Measurements from ENCODE around the gene MFSD6. TPM values are rescaled to one million over a fixed set of nuclear protein-coding genes. Genes with fewer than 3 reads are reported as not detected.
"Not testable (repeated sequence)": the region's sequence is repeated elsewhere in the genome, so short reads cannot be mapped to it uniquely, and the experiment has no call there.

The MFSD6 gene
- total RNA-seq, 2 experiments from 2014 or later: 30.1 to 35.4 TPM

GRCh38 chr2:190486037-190486623, 78.0 kb downstream of the MFSD6 start:
- H3K4me1 Mint-ChIP-seq: peaks cover 12% of the 10 kb centered on the region
- ATAC-seq (no peak), DNase-seq (no peak)
- H3K4me3 Mint-ChIP-seq: no peak overlapping the region
- POLR2A ChIA-PET: no interaction called here
- no peaks in the 10 kb centered on the region for H3K27me3 Mint-ChIP-seq
- peaks cover 47% of the 10 kb centered on the region for H3K36me3 Mint-ChIP-seq (ENCODE audit: low read depth)
- intact Hi-C loops (cut with DNase I, micrococcal nuclease): no loop called here
- CTCF ChIA-PET: no interaction called here
- H3K27ac Mint-ChIP-seq: no peak overlapping the region
- H3K9me3 Mint-ChIP-seq (ENCODE audit: low read depth): no peaks in the 10 kb centered on the region

GRCh38 chr2:190488516-190489233, 80.5 kb downstream of the MFSD6 start:
- intact Hi-C loops (cut with DNase I, micrococcal nuclease): no loop called here
- H3K9me3 Mint-ChIP-seq (ENCODE audit: low read depth): peaks cover 14% of the 10 kb centered on the region
- CTCF ChIA-PET: no interaction called here

GRCh38 chr2:190489475-190489874, 81.3 kb downstream of the MFSD6 start:
- Mint-ChIP-seq H3K27me3 (no peaks in the 10 kb centered on the region), H3K4me3 (no peak overlapping the region), H3K36me3 (ENCODE audit: low read depth) (peaks cover 69% of the 10 kb centered on the region), H3K27ac (no peak overlapping the region), H3K4me1 (peaks cover 24% of the 10 kb centered on the region), H3K9me3 (ENCODE audit: low read depth) (peaks cover 15% of the 10 kb centered on the region)
- no peak for DNase-seq
- intact Hi-C loops (cut with DNase I, micrococcal nuclease): no loop called here
- peak; percentile 9 for ATAC-seq
- POLR2A ChIA-PET: no interaction called here
- CTCF ChIA-PET: no interaction called here

More at GRCh38 chr2:190488516-190489233, 80.5 kb downstream of the MFSD6 start:
- Mint-ChIP-seq H3K36me3 (ENCODE audit: low read depth) (peaks cover 66% of the 10 kb centered on the region), H3K4me1 (peaks cover 21% of the 10 kb centered on the region), H3K27me3 (no peaks in the 10 kb centered on the region), H3K4me3 (no peak overlapping the region), H3K27ac (no peak overlapping the region)
- DNase-seq (no peak), ATAC-seq (no peak)
- POLR2A ChIA-PET: no interaction called here

GRCh38 chr2:190490502-190490901, 82.3 kb downstream of the MFSD6 start:
- Mint-ChIP-seq H3K27me3 (no peaks in the 10 kb centered on the region), H3K9me3 (ENCODE audit: low read depth) (peaks cover 18% of the 10 kb centered on the region), H3K27ac (no peak overlapping the region), H3K4me1 (peaks cover 28% of the 10 kb centered on the region), H3K4me3 (no peak overlapping the region), H3K36me3 (ENCODE audit: low read depth) (peaks cover 78% of the 10 kb centered on the region)
- ChIA-PET POLR2A (no interaction called here), CTCF (interaction anchor here (0.7 to 2.9 kb wide), 3 partner anchors 10 to 151 kb away, joined by 3 to 9 read pairs (median 4); no protein-coding TSS in a partner anchor)
- intact Hi-C loops (cut with DNase I, micrococcal nuclease): no loop called here
- DNase-seq: no peak
- no peak for ATAC-seq

GRCh38 chr2:190493095-190493494, 84.9 kb downstream of the MFSD6 start:
- H3K4me3 Mint-ChIP-seq: no peak overlapping the region
- peaks cover 29% of the 10 kb centered on the region for H3K4me1 Mint-ChIP-seq
- H3K27me3 Mint-ChIP-seq: no peaks in the 10 kb centered on the region
- no peak for DNase-seq
- H3K36me3 Mint-ChIP-seq (ENCODE audit: low read depth): peaks cover 83% of the 10 kb centered on the region
- no peak for ATAC-seq
- peaks cover 23% of the 10 kb centered on the region for H3K9me3 Mint-ChIP-seq (ENCODE audit: low read depth)
- CTCF ChIA-PET: interaction anchor here (2.9 kb wide), 1 partner anchor 12 kb away, joined by 9 read pairs; no protein-coding TSS in a partner anchor
- no peak overlapping the region for H3K27ac Mint-ChIP-seq
- intact Hi-C loops (cut with DNase I, micrococcal nuclease): no loop called here
- POLR2A ChIA-PET: no interaction called here

GRCh38 chr2:190494600-190495227, 86.6 kb downstream of the MFSD6 start:
- Mint-ChIP-seq H3K4me1 (peaks cover 21% of the 10 kb centered on the region), H3K9me3 (ENCODE audit: low read depth) (peaks cover 23% of the 10 kb centered on the region), H3K27ac (peak overlapping the region; percentile 23), H3K36me3 (ENCODE audit: low read depth) (peaks cover 77% of the 10 kb centered on the region)
- H3K4me3 Mint-ChIP-seq; ATAC-seq; H3K27me3 Mint-ChIP-seq; intact Hi-C loops (cut with DNase I, micrococcal nuclease); POLR2A ChIA-PET; DNase-seq: not testable (repeated sequence)
- CTCF ChIA-PET: interaction anchor here (0.7 to 0.9 kb wide), 2 partner anchors 55 to 76 kb away, joined by 3 read pairs; no protein-coding TSS in a partner anchor

- no peak for DNase-seq
- ChIA-PET POLR2A (no interaction called here), CTCF (no interaction called here)
- peak overlapping the region; percentile 27 for H3K27ac Mint-ChIP-seq
- H3K9me3 Mint-ChIP-seq (ENCODE audit: low read depth): peaks cover 17% of the 10 kb centered on the region
- H3K36me3 Mint-ChIP-seq (ENCODE audit: low read depth): peaks cover 66% of the 10 kb centered on the region
- no peak overlapping the region for H3K4me3 Mint-ChIP-seq
- H3K27me3 Mint-ChIP-seq: no peaks in the 10 kb centered on the region
- no peak for ATAC-seq
- peaks cover 26% of the 10 kb centered on the region for H3K4me1 Mint-ChIP-seq
- intact Hi-C loops (cut with DNase I, micrococcal nuclease): no loop called here
These were observed 89.3 kb downstream of the MFSD6 start for GRCh38 chr2:190497428-190497827.

GRCh38 chr2:190499273-190499672, 91.1 kb downstream of the MFSD6 start:
- H3K27ac Mint-ChIP-seq: peak overlapping the region; percentile 13
- peaks cover 15% of the 10 kb centered on the region for H3K4me1 Mint-ChIP-seq
- intact Hi-C loops (cut with DNase I, micrococcal nuclease): no loop called here
- CTCF ChIA-PET: no interaction called here
- POLR2A ChIA-PET: no interaction called here
- peaks cover 59% of the 10 kb centered on the region for H3K36me3 Mint-ChIP-seq (ENCODE audit: low read depth)
- ATAC-seq (no peak), DNase-seq (no peak)
- H3K4me3 Mint-ChIP-seq: no peak overlapping the region
- peaks cover 7% of the 10 kb centered on the region for H3K9me3 Mint-ChIP-seq (ENCODE audit: low read depth)
- no peaks in the 10 kb centered on the region for H3K27me3 Mint-ChIP-seq

GRCh38 chr2:190500054-190500502, 91.9 kb downstream of the MFSD6 start:
- POLR2A ChIA-PET: no interaction called here
- Mint-ChIP-seq H3K36me3 (ENCODE audit: low read depth) (peaks cover 52% of the 10 kb centered on the region), H3K27ac (no peak overlapping the region), H3K9me3 (ENCODE audit: low read depth) (peaks cover 5% of the 10 kb centered on the region), H3K4me3 (no peak overlapping the region), H3K27me3 (no peaks in the 10 kb centered on the region), H3K4me1 (peaks cover 10% of the 10 kb centered on the region)
- no peak for ATAC-seq
- intact Hi-C loops (cut with DNase I, micrococcal nuclease): no loop called here
- DNase-seq: no peak
- CTCF ChIA-PET: interaction anchor here (0.9 to 1.1 kb wide), 2 partner anchors 16 to 19 kb away, joined by 4 to 7 read pairs; no protein-coding TSS in a partner anchor

- intact Hi-C loops (cut with DNase I, micrococcal nuclease): no loop called here
- no peaks in the 10 kb centered on the region for H3K27me3 Mint-ChIP-seq
- H3K4me3 Mint-ChIP-seq: no peak overlapping the region
- H3K9me3 Mint-ChIP-seq (ENCODE audit: low read depth): no peaks in the 10 kb centered on the region
- DNase-seq: no peak
- ChIA-PET CTCF (interaction anchor here (0.9 to 1.1 kb wide), 2 partner anchors 15 to 18 kb away, joined by 4 to 7 read pairs; no protein-coding TSS in a partner anchor), POLR2A (no interaction called here)
- H3K36me3 Mint-ChIP-seq (ENCODE audit: low read depth): peaks cover 45% of the 10 kb centered on the region
- no peak for ATAC-seq
- no peak overlapping the region for H3K27ac Mint-ChIP-seq
- H3K4me1 Mint-ChIP-seq: peaks cover 11% of the 10 kb centered on the region
These were observed 93.1 kb downstream of the MFSD6 start for GRCh38 chr2:190501231-190501630.

GRCh38 chr2:190501702-190502407, 93.7 kb downstream of the MFSD6 start:
- peaks cover 14% of the 10 kb centered on the region for H3K4me1 Mint-ChIP-seq
- peaks cover 42% of the 10 kb centered on the region for H3K36me3 Mint-ChIP-seq (ENCODE audit: low read depth)
- no peaks in the 10 kb centered on the region for H3K9me3 Mint-ChIP-seq (ENCODE audit: low read depth)
- H3K27me3 Mint-ChIP-seq: no peaks in the 10 kb centered on the region
- DNase-seq (no peak), ATAC-seq (no peak)
- intact Hi-C loops (cut with DNase I, micrococcal nuclease): no loop called here
- no peak overlapping the region for H3K4me3 Mint-ChIP-seq
- no peak overlapping the region for H3K27ac Mint-ChIP-seq
- ChIA-PET CTCF (no interaction called here), POLR2A (no interaction called here)
